ENCODE measurements around the gene GFRA4. TPM values are rescaled to one million over a fixed set of nuclear protein-coding genes. Genes with fewer than 3 reads are reported as not detected.

GFRA4 gene
- total RNA-seq, 4 donors from 2014 or later, result not detected

- Histone ChIP-seq H3K27ac (peak overlapping the region; percentile 80 to 95 (median 88)), H3K4me3 (peak overlapping the region; percentile 27 to 77 (median 52)), H3K27me3 (peaks cover 0 to 63% (median 5%) of the 10 kb centered on the region in 4 donors), H3K4me1 (peaks cover 18 to 57% (median 31%) of the 10 kb centered on the region in 3 donors), H3K36me3 (no peaks in the 10 kb centered on the region), H3K9me3 (no peaks in the 10 kb centered on the region)
- no peak for DNase-seq
- TF ChIP-seq CTCF (IDR thresholded peaks at IDR 0.05) (no peak), POLR2A (IDR thresholded peaks at IDR 0.05) (no peak)
- 2 to 5% methylated on average over 6 to 12 of the region's 32 CpGs for WGBS, 2 donors
- intact Hi-C loops (cut with DNase I), result no loop called here
Observed at GRCh38 chr20:3681352-3681930, 18.2 kb upstream of the GFRA4 start.

- peak overlapping the region; percentile 27 to 77 (median 52) for H3K4me3 ChIP-seq
- H3K9me3 ChIP-seq, result no peaks in the 10 kb centered on the region
- peak overlapping the region; percentile 80 to 95 (median 88) for H3K27ac ChIP-seq
- intact Hi-C loops (cut with DNase I), result no loop called here
- H3K4me1 ChIP-seq, result peaks cover 15 to 55% (median 30%) of the 10 kb centered on the region in 3 donors
- H3K27me3 ChIP-seq, result peaks cover 0 to 70% (median 5%) of the 10 kb centered on the region in 4 donors
- 67 to 73% methylated on average over 4 to 5 of the region's 15 CpGs for WGBS, 2 donors
- TF ChIP-seq POLR2A (IDR thresholded peaks at IDR 0.05) (no peak), CTCF (IDR thresholded peaks at IDR 0.05) (no peak)
- DNase-seq, result no peak
- no peaks in the 10 kb centered on the region for H3K36me3 ChIP-seq
Observed at GRCh38 chr20:3680701-3681351, 17.6 kb upstream of the GFRA4 start.

GRCh38 chr20:3679749-3680700, 16.8 kb upstream of the GFRA4 start:
- Histone ChIP-seq H3K27me3 (peaks cover 0 to 78% (median 5%) of the 10 kb centered on the region in 4 donors), H3K4me3 (peak overlapping the region; percentile 27 to 77 (median 52)), H3K9me3 (no peaks in the 10 kb centered on the region), H3K4me1 (peaks cover 15 to 55% (median 30%) of the 10 kb centered on the region in 3 donors), H3K36me3 (no peaks in the 10 kb centered on the region), H3K27ac (peak overlapping the region; percentile 80 to 95 (median 88))
- DNase-seq, result no peak
- WGBS, 2 donors, result 41 to 55% methylated on average over 12 of the region's 18 CpGs
- TF ChIP-seq POLR2A (IDR thresholded peaks at IDR 0.05) (peak in 2 of 4 donors; percentile 30 to 42), CTCF (IDR thresholded peaks at IDR 0.05) (no peak)
- intact Hi-C loops (cut with DNase I), result loop anchor here (5.0 to 10.0 kb wide), 2 partner anchors 32 to 405 kb away; partner anchors contain the start of gene SIGLEC1

GRCh38 chr20:3678856-3679720, 15.9 kb upstream of the GFRA4 start:
- peaks cover 0 to 87% (median 5%) of the 10 kb centered on the region in 4 donors for H3K27me3 ChIP-seq

More at GRCh38 chr20:3678856-3679720, 15.9 kb upstream of the GFRA4 start:
- 57 to 73% methylated on average over 10 of the region's 14 CpGs for WGBS, 2 donors
- Histone ChIP-seq H3K27ac (peak overlapping the region; percentile 80 to 95 (median 88)), H3K36me3 (peaks cover 0 to 8% (median 0%) of the 10 kb centered on the region in 3 donors), H3K4me1 (peaks cover 15 to 55% (median 30%) of the 10 kb centered on the region in 3 donors), H3K9me3 (no peaks in the 10 kb centered on the region), H3K4me3 (peak overlapping the region in 3 of 4 donors; percentile 50 to 77 (median 55))
- DNase-seq, result no peak
- no peak for TF ChIP-seq POLR2A (IDR thresholded peaks at IDR 0.05)
- no peak for TF ChIP-seq CTCF (IDR thresholded peaks at IDR 0.05)
- intact Hi-C loops (cut with DNase I), result loop anchor here (5.0 to 10.0 kb wide), 2 partner anchors 33 to 406 kb away; partner anchors contain the start of gene SIGLEC1
